ENCODE data around the gene UBL7. TPM values are rescaled to one million over a fixed set of nuclear protein-coding genes. Genes with fewer than 3 reads are reported as not detected.

The UBL7 gene
- total and polyA plus RNA-seq, 2 donors (not counting 1 experiment from before 2014, with no cell fraction given): 44.4 to 73.9 TPM

DNA sequence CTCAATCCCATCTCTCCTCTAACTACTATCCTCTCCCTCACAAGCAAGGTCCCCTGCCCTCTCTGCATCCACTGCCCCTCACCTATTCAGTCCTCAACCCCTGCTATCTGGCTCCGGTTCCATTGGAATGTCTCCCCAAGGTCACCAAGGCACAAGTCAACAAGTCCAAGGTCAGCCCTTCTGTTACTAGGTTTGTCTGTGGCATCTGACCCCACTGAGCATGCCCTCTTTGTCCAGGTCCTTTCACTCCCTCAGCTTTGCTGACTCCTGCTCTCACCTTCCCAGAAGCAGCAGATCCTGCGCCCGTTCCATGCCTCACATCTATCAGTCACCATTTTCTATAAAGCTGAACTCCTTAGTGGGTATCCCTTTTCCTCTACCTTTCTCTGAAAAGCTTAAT, 18.9 kb downstream of the UBL7 start:
- H3K4me2 ChIP-seq (replicated peaks; ENCODE audit: low read depth, low read length, poor library complexity, severe bottlenecking): no peak overlapping the region
- H3K9ac ChIP-seq (ENCODE audit: low read length): no peak overlapping the region
- H3K79me2 ChIP-seq (ENCODE audit: control insufficient read depth, insufficient read depth, low read length): no peaks in the 10 kb centered on the region
- Mint-ChIP-seq H3K27me3 (no peaks in the 10 kb centered on the region), H3K4me1 (peaks cover 8% of the 10 kb centered on the region), H3K9me3 (ENCODE audit: insufficient read depth) (no peaks in the 10 kb centered on the region), H3K27ac (no peak overlapping the region), H3K4me3 (no peak overlapping the region)
- H3K9me3 ChIP-seq (ENCODE audit: control extremely low read depth in 1 of 3, control insufficient read depth in 2 of 3, insufficient read depth in 1 of 3, low read length in 2 of 3): no peaks in the 10 kb centered on the region
- H3K4me1 ChIP-seq (ENCODE audit: control insufficient read depth in 2 of 2, insufficient read depth in 2 of 2, low read length in 2 of 2): peaks cover 4% of the 10 kb centered on the region in 2 donors
- CTCF ChIA-PET: interaction anchor here (0.6 to 26.1 kb wide), 10 partner anchors 11 to 327 kb away, joined by 3 to 855 read pairs (median 4); partner anchors contain the start of genes CYP11A1 and UBL7
- WGBS (ENCODE audit: insufficient coverage): 98% methylated on average over 3 of the region's 3 CpGs
- no peaks in the 10 kb centered on the region for H3K27me3 ChIP-seq (replicated peaks in 1 of 4; ENCODE audit: control extremely low read depth in 1 of 4, control insufficient read depth in 3 of 4, insufficient read depth in 4 of 4, low read length in 3 of 4)
- peaks cover 0 to 24% of the 10 kb centered on the region in 2 experiments for H3K36me3 ChIP-seq (replicated peaks in 1 of 2; ENCODE audit: control extremely low read depth in 1 of 2, control insufficient read depth in 1 of 2, extremely low read depth in 1 of 2, insufficient read depth in 2 of 2, low read length in 1 of 2)
- TF ChIP-seq EZH2 (IDR thresholded peaks at IDR 0.05; ENCODE audit: borderline replicate concordance, insufficient read depth, low read depth, low read length, poor library complexity, severe bottlenecking): no peak
- TF ChIP-seq, protein P1, sequence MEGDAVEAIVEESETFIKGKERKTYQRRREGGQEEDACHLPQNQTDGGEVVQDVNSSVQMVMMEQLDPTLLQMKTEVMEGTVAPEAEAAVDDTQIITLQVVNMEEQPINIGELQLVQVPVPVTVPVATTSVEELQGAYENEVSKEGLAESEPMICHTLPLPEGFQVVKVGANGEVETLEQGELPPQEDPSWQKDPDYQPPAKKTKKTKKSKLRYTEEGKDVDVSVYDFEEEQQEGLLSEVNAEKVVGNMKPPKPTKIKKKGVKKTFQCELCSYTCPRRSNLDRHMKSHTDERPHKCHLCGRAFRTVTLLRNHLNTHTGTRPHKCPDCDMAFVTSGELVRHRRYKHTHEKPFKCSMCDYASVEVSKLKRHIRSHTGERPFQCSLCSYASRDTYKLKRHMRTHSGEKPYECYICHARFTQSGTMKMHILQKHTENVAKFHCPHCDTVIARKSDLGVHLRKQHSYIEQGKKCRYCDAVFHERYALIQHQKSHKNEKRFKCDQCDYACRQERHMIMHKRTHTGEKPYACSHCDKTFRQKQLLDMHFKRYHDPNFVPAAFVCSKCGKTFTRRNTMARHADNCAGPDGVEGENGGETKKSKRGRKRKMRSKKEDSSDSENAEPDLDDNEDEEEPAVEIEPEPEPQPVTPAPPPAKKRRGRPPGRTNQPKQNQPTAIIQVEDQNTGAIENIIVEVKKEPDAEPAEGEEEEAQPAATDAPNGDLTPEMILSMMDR (IDR thresholded peaks at IDR 0.05): no peak
- H3K27ac ChIP-seq (ENCODE audit: low read length in 2 of 2): no peak overlapping the region
- H2AFZ ChIP-seq (ENCODE audit: insufficient read depth, low read depth, low read length, poor library complexity, severe bottlenecking): no peak overlapping the region
- H3K4me3 ChIP-seq (ENCODE audit: control extremely low read depth in 1 of 5, extremely low read depth in 1 of 5, insufficient read depth in 1 of 5, low read depth in 2 of 5, low read length in 4 of 5): no peak overlapping the region
- ATAC-seq (ENCODE audit: low read depth) (no peak), DNase-seq (no peak)
- no peaks in the 10 kb centered on the region for H4K20me1 ChIP-seq (ENCODE audit: control insufficient read depth, insufficient read depth, low read length, poor library complexity, severe bottlenecking)
- POLR2A ChIA-PET: no interaction called here
- intact Hi-C loops (cut with micrococcal nuclease): no loop called here

DNA sequence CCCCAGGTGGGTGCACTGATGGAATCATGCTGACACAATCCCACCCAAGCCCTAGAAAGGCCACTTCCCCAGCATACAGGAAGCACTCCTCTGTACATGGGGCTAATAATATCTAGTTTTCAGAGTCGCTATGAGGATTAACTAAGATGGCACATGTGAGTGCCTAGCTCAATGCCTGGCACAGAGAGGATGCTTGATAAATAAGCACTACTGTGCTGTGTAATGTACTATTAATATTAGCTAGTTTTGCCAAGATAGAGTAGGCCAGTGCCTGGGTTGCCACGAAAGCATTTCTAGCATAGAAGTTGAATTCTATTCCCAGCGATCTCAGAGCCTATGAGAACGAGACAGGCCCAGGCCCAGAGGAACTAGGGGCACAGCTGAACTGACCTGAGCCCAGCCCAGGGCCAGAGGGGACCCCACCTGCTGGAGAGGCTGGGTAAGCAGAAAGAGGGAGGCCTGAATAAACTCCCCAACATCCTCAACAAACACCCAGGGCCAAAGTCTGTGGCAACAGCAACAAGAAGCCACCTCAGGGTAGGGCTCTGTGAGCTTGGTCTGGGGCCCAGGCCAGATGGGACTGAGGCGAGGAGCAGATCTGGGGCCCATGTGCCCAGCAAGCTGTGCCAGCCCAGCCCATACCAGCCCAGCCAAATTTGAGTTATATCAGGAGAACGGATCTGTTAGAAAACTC, 19.6 kb downstream of the UBL7 start:
- no peaks in the 10 kb centered on the region for H3K9me3 Mint-ChIP-seq (ENCODE audit: insufficient read depth)
- ATAC-seq (ENCODE audit: low read depth) (no peak), DNase-seq (no peak)
- H3K27me3 Mint-ChIP-seq: no peaks in the 10 kb centered on the region
- Histone ChIP-seq H3K9me3 (ENCODE audit: control extremely low read depth in 1 of 3, control insufficient read depth in 2 of 3, insufficient read depth in 1 of 3, low read length in 2 of 3) (no peaks in the 10 kb centered on the region), H3K27ac (ENCODE audit: low read length in 2 of 2) (no peak overlapping the region), H3K27me3 (replicated peaks in 1 of 4; ENCODE audit: control extremely low read depth in 1 of 4, control insufficient read depth in 3 of 4, insufficient read depth in 4 of 4, low read length in 3 of 4) (no peaks in the 10 kb centered on the region), H3K4me2 (replicated peaks; ENCODE audit: low read depth, low read length, poor library complexity, severe bottlenecking) (no peak overlapping the region), H3K79me2 (ENCODE audit: control insufficient read depth, insufficient read depth, low read length) (no peaks in the 10 kb centered on the region), H2AFZ (ENCODE audit: insufficient read depth, low read depth, low read length, poor library complexity, severe bottlenecking) (no peak overlapping the region), H3K36me3 (replicated peaks in 1 of 2; ENCODE audit: control extremely low read depth in 1 of 2, control insufficient read depth in 1 of 2, extremely low read depth in 1 of 2, insufficient read depth in 2 of 2, low read length in 1 of 2) (peaks cover 0 to 18% of the 10 kb centered on the region in 2 experiments), H3K4me1 (ENCODE audit: control insufficient read depth in 2 of 2, insufficient read depth in 2 of 2, low read length in 2 of 2) (peaks cover 4% of the 10 kb centered on the region in 2 donors), H3K4me3 (ENCODE audit: control extremely low read depth in 1 of 5, extremely low read depth in 1 of 5, insufficient read depth in 1 of 5, low read depth in 2 of 5, low read length in 4 of 5) (no peak overlapping the region), H3K9ac (ENCODE audit: low read length) (no peak overlapping the region), H4K20me1 (ENCODE audit: control insufficient read depth, insufficient read depth, low read length, poor library complexity, severe bottlenecking) (no peaks in the 10 kb centered on the region)
- TF ChIP-seq, protein P1 (IDR thresholded peaks at IDR 0.05): no peak
- no peak for TF ChIP-seq EZH2 (IDR thresholded peaks at IDR 0.05; ENCODE audit: borderline replicate concordance, insufficient read depth, low read depth, low read length, poor library complexity, severe bottlenecking)
- WGBS (ENCODE audit: insufficient coverage): 90% methylated on average over 6 of the region's 6 CpGs
- H3K4me3 Mint-ChIP-seq: no peak overlapping the region
- ChIA-PET POLR2A (no interaction called here), CTCF (interaction anchor here (0.6 to 26.1 kb wide), 11 partner anchors 12 to 327 kb away, joined by 3 to 855 read pairs (median 4); partner anchors contain the start of genes CYP11A1 and UBL7)
- no peak overlapping the region for H3K27ac Mint-ChIP-seq
- H3K4me1 Mint-ChIP-seq: peaks cover 11% of the 10 kb centered on the region
- intact Hi-C loops (cut with micrococcal nuclease): no loop called here

Data from B cell (primary cell).